ENCODE measurements around the gene TEX9.

TEX9 gene

DNA sequence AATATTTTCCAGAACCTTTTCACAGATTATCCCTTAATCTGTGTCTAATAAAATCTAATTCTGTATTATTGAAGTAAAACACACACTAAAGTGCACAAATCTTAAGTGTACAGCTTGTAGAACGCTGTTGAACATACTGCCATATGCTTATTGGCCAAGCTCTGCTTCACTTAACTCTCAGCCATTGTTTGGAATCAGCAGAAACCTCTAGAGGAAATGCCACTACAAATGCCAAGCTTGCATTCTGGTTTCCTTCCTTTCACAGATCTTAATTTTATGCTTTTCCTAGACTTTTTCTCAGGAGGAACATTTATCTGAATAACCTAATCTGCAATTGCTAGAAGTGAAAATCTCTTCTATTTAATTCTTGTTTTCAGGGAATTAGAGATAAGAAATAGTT is 89.6 kb downstream of the TEX9 start:
- DNase-seq (ENCODE audit: low read depth), result no peak

DNA sequence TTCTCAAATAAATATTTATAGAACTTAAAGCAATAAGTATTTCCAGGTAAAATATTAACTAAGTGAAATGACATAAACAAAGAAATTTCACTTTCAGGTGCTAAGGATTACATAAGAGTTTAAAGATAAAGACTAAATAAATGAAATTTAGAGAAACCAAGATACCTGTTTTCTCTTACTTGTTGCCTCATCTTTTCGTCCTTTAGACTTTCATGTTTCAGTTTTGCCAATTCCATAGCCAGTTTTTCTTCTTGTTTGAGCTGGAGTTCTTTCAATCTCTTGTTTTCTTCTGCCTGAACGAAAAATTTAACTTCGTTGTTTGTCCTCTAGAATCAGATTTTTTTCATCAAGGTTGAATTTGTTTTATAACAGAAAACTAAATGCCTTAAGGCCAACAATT is 91.0 kb downstream of the TEX9 start:
- no peak for DNase-seq (ENCODE audit: low read depth)

DNA sequence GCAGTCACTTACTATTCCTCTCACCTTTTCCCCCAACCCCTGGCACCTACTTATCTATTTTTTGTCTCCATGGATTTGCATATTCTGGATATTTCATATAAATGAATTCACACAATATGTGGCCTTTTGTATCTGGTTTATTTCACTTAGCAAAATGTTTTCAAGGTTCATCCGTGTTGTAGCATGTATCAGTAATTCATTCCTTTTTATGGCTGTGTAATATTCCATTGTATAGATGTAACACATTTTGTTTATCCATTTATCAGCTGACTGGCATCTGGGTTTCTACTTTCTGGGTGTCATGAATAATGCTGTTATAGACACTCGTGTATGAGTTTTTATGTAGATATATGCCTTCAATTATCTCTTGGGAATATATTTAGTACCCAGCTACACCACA is 93.9 kb downstream of the TEX9 start:
- no peak for DNase-seq (ENCODE audit: low read depth)

DNA sequence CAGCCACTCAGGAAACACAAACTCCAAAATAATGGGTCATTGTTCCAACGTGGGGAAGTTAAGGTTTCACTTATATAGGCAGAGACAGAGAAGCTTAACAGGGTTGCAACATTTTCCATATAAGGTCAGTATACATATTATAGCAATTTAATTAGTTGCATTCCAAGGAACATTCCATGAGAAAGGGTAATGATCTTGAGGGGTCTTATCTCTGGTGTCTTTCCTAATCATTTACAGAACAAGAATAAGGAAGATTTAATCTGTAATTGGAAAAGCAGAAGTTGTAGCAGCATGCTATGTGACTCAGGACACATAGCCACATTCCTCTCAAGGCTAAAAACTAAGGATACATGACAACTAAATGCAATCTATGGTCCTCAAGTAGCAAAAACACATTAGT is 94.8 kb downstream of the TEX9 start:
- no peak for DNase-seq (ENCODE audit: low read depth)

DNA sequence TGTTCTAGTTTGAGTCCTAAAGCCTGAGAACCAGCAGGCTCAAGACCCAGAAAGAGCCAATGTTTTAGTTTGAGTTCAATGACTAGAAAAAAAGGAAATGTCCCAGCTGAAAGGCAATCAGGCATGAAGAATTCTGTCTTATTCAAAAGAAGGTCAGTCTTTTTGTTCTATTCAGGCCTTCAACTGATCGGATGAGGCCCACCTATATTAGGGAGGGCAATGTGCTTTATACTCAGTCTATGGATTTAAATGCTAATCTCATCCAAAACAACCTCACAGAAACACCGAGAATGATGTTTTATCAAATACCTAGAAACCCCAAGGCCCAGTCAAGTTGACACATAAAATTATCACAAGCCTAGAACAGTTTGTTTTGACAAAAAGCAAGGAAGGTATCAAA is 95.7 kb downstream of the TEX9 start:
- DNase-seq (ENCODE audit: low read depth), result no peak

DNA sequence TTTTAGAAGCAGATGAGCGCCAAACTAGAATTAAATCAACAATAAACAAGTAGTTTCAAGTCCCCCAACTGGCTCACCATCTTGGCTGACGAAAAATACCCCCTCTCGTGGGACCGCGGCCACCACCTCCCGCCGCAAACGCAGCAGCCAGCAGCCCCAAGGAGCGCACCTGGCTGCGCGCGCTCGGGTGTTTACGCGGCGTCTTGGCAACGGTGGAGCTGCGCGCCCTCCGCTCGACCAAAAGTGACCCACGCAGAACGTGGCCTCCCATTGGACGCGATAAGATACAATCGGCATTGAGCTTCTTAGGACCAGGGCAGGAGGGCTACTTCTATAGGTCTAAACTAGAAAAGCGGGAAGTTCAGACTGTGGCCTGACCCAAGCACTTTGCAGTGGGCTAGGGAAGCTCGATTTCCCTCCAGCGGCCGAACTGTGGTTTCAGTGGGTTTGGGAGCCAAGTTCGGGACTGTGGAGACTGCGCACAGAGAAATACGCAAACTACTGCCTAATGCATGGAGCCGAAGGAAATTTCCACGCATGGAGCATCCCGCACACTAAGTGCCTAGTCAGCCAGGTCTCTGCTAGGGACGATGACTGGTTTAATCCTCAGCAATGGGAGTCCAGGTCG is 99.8 kb downstream of the TEX9 start, which contains the start of gene MNS1:
Gene MNS1 (minus strand): TSS at position 245 of the 628 bp plus-strand sequence. CDS start 165 bp downstream, at position 80.
- DNase-seq (ENCODE audit: low read depth), result peak; percentile 12

DNA sequence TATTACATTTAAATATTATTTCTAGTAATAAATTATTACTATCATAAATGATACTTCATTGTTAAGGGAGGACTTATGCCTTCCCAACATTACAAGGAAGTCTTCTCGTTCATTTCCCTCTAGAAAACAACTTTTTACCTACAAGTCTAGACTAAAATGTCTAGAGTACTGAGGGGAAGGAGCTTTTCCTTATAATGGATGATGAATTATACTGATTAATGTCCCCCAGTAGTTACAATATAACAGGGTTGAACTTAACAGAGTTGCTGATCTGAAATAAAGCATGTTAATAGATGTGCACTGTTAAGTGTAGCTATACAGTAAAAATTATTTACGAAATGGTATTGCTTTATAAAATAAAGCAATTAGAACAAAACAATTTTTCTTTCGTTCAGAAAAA is 102.4 kb downstream of the TEX9 start:
- no peak for DNase-seq (ENCODE audit: low read depth)

DNA sequence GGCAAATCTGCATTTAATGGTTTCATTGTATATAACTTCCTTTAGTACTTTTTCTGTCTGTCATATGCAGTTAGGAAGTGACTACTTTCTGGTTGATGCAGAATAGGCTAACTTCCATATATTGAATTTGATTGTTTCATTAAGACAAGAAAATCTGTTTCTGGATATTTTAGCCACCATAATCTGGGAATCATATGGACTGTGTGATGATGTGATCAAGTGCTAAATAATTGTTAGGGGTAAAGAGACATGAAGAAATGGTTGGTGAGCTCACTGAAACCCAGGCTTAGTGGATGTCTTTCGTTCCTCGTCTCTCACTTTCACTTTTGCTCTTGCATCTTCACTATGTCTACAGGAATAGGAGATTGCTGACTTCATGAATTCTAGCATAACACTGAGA is 103.2 kb downstream of the TEX9 start:
- DNase-seq (ENCODE audit: low read depth), result no peak

DNA sequence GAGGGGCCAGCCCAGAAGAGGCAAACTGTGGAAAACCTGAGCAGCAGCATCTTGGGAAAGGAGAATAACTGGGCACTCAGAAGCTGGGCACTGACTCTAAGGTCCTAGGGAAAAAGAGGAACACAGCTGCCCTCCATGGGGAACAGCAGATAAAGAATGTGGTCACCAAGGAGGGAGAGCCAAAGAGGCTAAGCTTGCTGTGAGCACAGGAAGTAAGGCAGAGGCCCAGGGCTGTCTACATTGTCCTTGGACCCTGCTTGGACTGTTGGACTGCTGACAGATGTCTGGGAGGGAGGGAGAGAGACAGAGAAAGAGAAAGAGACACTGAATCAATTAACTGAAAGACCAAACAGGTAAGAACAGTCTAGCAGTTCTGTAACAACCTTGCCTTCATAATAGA is 104.3 kb downstream of the TEX9 start:
- DNase-seq (ENCODE audit: low read depth), result no peak

DNA sequence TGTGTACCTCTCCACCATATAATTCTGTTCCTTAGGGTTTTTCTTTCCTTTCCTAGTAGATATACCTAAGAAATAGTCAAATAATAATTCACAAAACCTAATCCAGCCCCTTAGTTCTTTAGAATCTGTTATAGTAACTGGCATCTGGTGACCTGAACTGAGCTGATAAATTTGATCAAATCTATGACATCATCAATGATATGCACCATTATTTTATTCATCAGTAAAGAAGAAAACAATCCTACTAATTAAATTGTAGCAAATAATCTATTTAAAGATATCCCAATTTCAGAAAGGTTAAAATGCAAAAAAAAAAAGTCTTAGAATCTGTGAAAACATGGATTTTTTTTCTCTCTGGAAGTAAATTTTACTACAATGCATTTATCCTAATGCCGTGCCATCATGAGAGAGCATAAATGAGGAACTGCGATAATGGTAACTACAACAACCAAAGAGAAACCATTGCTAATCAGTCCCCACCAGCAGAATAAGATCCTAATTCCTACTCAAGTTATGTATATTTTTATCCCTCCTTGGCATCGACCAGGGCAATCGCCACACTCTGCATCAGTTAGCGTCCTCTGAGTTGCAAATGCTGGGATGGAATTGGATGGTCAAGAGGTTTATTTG is 106.3 kb downstream of the TEX9 start:
- no peak for DNase-seq (ENCODE audit: low read depth)

DNA sequence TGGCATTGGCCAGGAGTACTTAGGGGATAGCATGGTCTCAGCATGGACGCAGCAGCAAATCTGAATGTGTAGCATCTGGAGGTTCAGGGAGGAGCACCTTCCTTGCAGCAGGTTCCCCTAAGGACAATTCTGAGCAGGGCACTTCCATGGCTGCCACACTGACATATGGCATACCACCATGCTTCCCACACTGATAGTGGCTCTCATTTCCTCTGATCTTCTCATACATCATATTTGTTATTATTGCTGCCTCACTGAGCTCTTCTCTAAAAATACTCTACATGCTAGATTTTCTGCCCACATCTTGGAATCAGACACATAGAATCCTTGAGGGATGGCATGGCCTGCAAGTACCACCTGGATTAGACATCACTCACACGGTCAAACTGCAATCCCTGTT is 107.1 kb downstream of the TEX9 start:
- DNase-seq (ENCODE audit: low read depth), result no peak

DNA sequence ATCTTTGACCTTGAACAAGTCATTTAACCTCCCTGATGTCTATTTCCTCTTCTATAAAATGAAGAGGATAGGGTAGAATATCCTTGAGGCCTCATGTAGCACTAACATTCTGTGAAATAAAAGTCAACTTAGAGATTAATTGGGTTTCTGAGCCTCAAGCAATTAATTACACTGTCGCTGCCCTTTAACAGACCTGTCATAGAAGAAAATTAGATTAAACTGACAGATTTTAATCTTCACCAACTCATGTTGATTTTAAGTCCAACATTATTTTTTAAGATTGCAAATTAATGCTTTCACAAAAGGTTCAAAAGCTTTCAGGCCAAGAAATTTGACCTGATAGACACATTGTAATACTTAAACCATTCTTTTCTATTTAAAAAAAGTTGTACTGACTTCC is 107.8 kb downstream of the TEX9 start:
- DNase-seq (ENCODE audit: low read depth), result no peak

DNA sequence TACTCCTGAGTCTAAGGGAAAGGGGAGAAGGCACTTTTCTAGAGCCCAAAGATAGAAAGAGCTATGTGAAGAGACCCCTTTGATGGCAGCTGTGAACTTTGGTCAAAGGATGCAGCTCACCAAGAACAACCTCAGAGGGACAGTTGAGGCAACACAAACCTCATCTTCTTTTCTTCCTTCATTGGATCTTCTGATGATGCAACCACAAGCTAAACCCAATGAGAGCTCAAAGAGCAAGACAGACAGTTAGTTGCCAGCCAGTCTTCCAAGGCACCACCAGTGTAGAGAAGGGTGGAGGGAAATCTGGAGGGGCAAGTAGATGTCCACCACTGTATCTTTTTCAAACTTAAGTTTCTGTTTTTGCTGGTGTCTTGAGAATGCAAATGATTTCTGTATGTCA is 110.1 kb downstream of the TEX9 start:
- DNase-seq (ENCODE audit: low read depth), result no peak

All from activated T-helper 9 cell treated with anti-CD3 and anti-CD28 coated beads, Interleukin-2, amount 50 U/mL, for 16 hours (primary cell).